ENCODE results near the gene CCDC71.

GRCh38 chr3:49140080-49140479, 26.1 kb downstream of the CCDC71 start:
- TF ChIP-seq, protein P1, sequence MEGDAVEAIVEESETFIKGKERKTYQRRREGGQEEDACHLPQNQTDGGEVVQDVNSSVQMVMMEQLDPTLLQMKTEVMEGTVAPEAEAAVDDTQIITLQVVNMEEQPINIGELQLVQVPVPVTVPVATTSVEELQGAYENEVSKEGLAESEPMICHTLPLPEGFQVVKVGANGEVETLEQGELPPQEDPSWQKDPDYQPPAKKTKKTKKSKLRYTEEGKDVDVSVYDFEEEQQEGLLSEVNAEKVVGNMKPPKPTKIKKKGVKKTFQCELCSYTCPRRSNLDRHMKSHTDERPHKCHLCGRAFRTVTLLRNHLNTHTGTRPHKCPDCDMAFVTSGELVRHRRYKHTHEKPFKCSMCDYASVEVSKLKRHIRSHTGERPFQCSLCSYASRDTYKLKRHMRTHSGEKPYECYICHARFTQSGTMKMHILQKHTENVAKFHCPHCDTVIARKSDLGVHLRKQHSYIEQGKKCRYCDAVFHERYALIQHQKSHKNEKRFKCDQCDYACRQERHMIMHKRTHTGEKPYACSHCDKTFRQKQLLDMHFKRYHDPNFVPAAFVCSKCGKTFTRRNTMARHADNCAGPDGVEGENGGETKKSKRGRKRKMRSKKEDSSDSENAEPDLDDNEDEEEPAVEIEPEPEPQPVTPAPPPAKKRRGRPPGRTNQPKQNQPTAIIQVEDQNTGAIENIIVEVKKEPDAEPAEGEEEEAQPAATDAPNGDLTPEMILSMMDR (IDR thresholded peaks at IDR 0.05) = no peak
- no peak for TF ChIP-seq POLR2A (IDR thresholded peaks at IDR 0.05)
